Gastrocnemius medialis (tissue), 4 donors: ENCODE results near the gene CACNA1C.

Experiments
- CTCF ChIP-seq, 5 experiments: fragments of 450-650 bp in 3 of 5; fragments of 200-600 bp in 2 of 5; sonication (generic) in 2 of 5; IDR thresholded peaks in 4 of 5; conservative IDR thresholded peaks in 1 of 5; 1 replicate in 4 of 5; 2 replicates in 1 of 5; pipeline ENCODE4 v1.5.1; 2016 to 2019; ENCODE audit warnings: antibody characterized with exemption in 5 of 5, mild to moderate bottlenecking in 3 of 5, moderate library complexity in 3 of 5
- POLR2A ChIP-seq, 2 donors: fragments of 450-650 bp; IDR thresholded peaks; one replicate each; pipeline ENCODE4 v1.6.1; 2017; ENCODE audit warnings: antibody characterized with exemption in 2 of 2, mild to moderate bottlenecking in 2 of 2, moderate library complexity in 2 of 2

DNA sequence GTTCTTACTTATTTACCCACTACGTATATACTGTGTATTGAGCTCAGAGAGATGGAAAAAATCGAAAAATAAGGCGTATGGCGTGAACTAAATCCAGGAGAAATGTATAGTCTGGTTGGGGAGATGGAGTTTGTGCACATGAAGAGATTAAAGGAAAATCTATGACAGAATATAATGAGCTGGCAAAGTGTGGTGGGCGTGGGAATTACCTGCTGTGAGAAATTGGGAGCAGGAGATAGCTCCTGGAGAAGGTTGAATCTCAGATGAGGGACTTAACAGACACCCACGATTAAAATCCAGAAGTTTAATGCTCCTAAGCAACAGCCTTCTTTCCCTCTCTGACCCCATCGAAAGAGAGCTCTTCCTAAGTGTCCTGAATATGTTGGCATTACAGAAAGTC lies 517.8 kb downstream of the CACNA1C start:
- TF ChIP-seq CTCF (IDR thresholded peaks at IDR 0.05 in 4 of 5, conservative IDR thresholded peaks at IDR 0.05 in 1 of 5) (no peak), POLR2A (IDR thresholded peaks at IDR 0.05) (no peak)
